Stimulated activated CD4-positive, alpha-beta T cell treated with anti-CD3 and anti-CD28 coated beads, TNF-alpha, amount 100 ng/mL, for 4 hours (primary cell): Measurements from ENCODE around the gene FGF5.
"Not testable (repeated sequence)": the region's sequence is repeated elsewhere in the genome, so short reads cannot be mapped to it uniquely, and the experiment has no call there.

ENCODE experiments used
- DNase-seq, 3 experiments: peaks; one replicate each; pipeline ENCODE4 v3.0.0-alpha.2; 2020; ENCODE audit warnings: low read depth in 3 of 3

The FGF5 gene

DNA sequence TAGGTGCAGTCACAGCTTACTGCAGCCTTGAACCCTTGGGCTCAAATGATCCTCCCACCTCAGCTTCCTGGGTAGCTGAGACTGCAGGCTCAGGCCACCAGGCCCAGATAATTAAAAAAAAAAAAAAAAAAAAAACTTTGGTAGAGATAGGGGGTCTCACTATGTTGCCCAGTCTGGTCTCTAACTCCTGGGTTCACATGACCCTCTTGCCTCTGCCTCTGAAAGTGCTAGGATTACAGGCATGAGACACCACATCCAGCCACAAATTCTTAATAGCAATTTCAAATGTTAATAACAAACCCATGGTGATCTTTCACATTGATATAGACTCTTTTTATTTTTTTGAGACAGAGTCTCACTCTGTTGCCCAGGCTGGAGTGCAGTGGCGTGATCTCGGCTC lies 12.3 kb upstream of the FGF5 start:
- no peak for DNase-seq

DNA sequence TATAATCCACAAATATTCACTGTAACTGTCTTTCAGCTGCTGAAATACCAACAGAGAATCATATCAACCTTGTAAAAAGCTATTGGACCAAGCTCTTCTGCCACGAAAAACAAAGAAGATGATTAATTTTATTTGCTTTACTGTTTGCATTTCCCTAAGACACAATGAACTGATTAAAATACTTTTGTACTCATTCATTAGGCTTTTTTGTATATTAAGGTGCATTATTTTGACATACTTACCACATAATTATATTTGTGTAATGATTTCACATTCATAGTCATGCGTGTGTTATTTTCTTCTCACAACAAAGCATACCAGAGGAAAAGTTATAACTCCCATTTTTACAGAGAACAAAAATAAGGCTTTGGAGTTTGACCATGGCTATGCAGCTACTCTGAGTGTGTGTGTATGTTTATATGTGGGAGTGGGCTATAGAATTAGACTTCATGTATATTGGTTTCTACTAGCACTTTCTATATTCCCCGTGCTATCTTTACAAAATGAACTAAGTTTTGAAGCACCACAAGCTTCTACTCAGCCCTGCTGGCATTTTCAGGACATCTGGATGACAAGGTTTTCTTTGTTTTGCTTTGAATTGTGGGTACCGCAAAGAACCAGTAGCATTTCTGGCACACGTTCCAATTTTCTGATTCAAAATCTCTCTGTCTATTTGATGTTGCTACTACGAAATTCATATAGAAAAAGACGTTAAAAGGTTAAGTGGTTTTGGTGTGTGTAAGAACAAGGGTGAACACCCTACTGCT lies 11.0 kb upstream of the FGF5 start:
- no peak for DNase-seq

DNA sequence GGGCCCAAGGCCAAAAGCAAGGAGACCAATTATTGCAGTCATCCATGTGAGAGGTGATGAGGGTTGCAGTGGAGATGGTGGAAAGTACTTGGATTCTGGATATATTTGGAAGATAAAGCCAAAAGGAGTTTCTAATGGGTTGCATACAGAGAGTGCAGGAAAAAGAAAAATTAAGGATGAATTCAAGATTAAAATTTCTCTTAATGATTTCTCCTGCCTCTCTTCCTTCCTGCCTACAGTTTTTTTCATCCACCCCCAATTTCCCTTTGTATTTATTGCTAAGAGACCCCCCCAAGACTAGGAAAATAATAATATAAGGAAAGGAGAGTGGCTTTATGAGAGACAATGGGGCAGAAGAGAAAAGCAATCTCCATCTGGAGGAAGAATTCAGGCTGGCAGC lies 8.6 kb upstream of the FGF5 start:
- no peak for DNase-seq

- DNase-seq, result no peak
These were observed 7.5 kb upstream of the FGF5 start for GRCh38 chr4:80259012-80259411.

GRCh38 chr4:80259817-80260216 lies 6.6 kb upstream of the FGF5 start:
- DNase-seq, result no peak

GRCh38 chr4:80261989-80262600 lies 4.4 kb upstream of the FGF5 start:
- DNase-seq, result no peak

DNA sequence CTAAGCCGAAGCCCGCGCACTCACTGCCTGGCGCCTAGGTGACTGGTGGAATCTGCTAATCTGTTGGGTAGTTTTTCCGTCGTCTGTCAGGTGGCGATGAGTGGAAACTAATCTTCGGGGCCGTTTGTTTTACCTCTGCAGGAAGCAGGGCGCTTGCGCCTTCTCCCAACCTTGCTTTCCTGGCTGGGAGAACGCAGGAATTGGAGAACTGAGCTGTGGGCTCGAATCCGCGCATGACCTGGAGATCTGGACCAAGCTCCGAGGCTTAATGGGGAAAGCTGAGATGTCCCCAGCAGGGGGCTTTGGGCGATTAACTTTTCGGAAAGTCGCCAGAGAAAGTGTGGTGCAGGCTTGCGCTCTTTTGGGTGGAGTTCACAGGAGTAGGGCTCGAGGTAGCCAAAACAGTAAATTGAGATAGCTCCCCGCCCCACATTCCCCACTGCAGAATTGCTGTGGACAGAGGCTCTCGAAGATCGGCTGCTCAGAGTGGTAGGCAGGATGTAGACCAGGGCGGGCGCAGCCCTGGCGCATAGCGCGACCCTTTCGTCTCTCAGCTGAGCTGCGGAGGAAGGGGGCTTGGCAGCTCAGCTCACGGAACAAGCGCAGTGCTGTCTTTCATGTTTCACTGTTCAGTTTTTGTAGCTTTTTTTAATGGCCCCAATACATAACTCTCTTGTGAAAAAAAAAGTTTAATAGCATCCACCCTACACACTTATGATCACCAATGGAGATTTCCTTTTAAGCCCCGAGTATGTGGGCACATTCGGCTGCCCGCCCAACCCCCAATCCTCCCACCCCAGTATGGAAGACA lies 2.7 kb upstream of the FGF5 start:
- no peak for DNase-seq

- DNase-seq, result no peak
These were observed 2.2 kb upstream of the FGF5 start for GRCh38 chr4:80264352-80264647.

DNA sequence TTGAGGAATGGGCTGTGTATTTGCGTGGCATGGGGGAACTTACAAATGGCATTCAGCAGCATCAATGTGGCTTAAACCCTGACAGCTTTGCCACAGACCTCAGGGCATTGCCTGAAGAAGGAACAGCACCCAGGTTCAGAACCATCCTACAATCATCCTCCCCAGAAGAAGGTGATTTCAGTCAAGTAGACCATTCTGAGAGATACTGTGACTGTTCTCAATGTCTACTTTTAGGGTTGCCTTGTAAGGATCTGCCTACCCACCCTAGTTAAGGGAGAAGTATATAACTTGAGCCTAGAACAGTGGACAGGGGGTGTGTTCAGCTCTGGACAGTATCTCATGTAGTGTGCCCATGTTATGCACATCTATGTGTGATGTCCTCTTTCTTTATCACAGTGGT lies 1.6 kb upstream of the FGF5 start:
- no peak for DNase-seq

DNA sequence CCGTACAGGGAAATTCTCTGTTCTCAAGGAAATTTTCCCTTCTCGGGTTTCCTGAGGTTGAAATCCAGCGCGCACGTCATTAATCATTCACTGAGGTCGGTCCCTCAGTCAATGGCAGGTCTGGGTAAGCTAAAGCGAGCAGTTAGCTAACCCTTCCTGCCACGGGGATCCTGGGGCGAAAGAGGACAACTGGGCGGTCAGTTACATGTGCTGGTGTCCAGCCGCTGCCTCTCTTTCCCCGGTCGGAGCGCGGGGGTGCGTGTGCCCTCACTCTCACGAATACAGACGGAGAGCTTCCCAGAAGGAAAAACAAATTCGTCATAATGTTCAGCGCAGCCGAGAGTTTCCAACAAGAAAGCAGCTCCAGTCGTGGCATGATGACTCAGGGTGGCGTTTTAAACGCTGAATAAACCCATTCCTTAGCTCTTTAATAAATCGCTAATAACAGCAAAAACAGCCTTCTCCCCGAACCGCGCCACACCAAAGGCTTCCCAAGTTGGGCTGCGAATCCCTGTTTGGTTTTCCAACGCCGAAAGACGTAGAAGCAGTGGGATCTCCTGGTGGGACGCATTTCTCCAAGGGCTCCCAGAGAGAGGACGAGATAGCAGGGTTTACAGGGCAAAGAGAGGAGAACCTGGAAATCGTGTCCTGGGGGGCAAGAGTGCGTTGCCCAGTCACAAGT lies 752 bp upstream of the FGF5 start:
- no peak for DNase-seq

DNA sequence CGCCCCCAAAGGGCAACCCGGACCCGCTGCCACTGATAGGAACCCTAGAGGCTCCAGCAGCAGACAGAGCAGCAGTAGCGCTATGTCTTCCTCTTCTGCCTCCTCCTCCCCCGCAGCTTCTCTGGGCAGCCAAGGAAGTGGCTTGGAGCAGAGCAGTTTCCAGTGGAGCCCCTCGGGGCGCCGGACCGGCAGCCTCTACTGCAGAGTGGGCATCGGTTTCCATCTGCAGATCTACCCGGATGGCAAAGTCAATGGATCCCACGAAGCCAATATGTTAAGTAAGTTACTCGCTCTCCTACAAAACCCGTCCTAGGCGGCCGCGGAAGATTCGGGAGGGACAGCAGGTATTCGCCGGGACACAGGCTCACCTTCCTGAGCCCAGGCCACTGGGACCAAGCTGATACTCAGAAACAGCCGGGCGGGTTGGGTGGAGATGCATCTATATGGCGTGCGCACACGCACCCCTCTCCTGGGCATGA lies 477 bp downstream of the FGF5 start:
- DNase-seq, result no peak

GRCh38 chr4:80268081-80268823 lies 1.8 kb downstream of the FGF5 start:
- DNase-seq, result no peak

- no peak for DNase-seq
These were observed 2.5 kb downstream of the FGF5 start for GRCh38 chr4:80268936-80269335.

DNA sequence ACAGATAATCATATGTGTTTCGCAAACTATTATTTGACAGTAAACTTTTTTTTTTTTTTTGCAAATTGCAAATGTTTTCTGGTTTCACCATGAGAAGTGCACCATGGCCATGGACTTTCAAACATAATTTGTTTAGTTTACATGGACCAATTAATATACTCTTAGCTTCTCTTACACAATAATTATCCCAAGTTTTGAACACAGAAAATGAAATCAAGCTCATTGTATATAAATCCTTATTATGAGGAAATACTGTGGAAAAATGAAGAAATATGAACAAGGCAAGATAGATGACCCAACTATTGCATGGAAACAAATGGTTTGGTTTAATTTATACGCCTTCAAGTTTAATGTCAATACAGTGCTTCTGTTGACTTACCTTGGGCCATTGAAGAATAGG lies 3.9 kb downstream of the FGF5 start:
- DNase-seq, result no peak

GRCh38 chr4:80270868-80271267 lies 4.4 kb downstream of the FGF5 start:
- no peak for DNase-seq

GRCh38 chr4:80271801-80272200 lies 5.3 kb downstream of the FGF5 start:
- no peak for DNase-seq

DNA sequence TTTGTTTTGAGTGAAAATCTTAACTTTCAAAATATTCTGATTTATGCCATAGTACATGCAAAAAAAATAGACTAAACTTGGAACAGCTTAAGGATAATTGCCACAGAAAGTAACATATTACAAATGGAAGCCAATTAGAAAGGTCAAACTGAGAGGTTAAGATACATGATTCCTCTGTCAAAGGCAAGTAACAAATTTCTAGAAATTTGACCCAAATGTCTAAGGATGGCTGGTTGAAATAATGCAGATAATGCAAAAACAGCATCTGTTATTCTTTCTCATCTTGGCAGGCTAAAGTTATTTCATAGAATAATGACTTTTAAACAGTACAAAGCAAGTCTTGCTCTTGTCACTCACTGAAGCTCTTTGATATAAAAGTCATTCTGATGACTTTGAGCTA lies 10.5 kb downstream of the FGF5 start:
- DNase-seq, result no peak

DNA sequence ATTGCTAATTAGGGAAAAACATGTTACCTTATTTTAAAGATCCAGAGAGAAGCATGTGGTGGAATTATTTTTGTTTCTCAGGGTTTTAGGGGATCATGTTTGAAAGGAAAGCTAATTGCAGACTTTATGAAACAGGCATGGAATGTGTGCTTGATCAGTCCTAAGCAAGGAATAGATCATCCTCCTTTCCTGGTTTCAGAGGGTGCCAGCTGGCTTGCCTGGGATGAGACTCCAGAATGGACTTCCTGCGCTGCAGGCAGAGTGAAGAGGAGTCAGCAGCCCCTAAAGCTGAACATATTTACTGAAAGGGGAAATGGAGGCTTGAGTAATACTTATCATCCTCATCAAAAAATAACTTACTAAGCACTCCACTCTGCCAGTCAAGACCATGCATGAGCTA lies 13.3 kb downstream of the FGF5 start:
- DNase-seq, result no peak

DNA sequence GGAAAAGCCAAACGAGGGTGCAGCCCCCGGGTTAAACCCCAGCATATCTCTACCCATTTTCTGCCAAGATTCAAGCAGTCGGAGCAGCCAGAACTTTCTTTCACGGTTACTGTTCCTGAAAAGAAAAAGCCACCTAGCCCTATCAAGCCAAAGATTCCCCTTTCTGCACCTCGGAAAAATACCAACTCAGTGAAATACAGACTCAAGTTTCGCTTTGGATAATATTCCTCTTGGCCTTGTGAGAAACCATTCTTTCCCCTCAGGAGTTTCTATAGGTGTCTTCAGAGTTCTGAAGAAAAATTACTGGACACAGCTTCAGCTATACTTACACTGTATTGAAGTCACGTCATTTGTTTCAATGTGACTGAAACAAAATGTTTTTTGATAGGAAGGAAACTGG lies 20.0 kb downstream of the FGF5 start:
- DNase-seq, result no peak

- DNase-seq, result not testable (repeated sequence)
These were observed 24.2 kb downstream of the FGF5 start for GRCh38 chr4:80290665-80291064.

DNA sequence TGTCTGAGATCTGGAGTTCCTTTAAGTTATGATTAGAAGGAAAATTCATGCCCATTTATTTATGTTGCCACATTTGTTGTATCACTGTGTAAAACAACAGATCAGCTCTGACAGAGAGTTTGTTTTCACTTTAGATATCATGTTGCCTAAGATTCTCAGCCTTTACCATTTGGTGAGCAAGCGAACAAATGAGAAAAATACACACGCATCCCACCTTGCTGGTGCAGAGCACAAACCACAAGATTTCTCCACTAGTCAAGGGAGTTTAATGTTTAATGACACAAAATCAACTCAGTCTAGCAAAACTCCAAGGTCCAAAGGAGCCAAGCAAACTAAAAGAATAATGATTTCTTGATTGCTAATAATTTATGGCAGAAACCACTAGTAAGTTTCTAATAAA lies 27.7 kb downstream of the FGF5 start:
- DNase-seq, result no peak

GRCh38 chr4:80295336-80295735 lies 28.9 kb downstream of the FGF5 start:
- DNase-seq, result no peak
